Cardiac muscle cell (in vitro differentiated cells and primary cell): Measurements from ENCODE around the gene IGF2R. TPM values are rescaled to one million over a fixed set of nuclear protein-coding genes. Genes with fewer than 3 reads are reported as not detected.

Experiments used
- DNase-seq, 2 donors: peaks; one replicate each; pipeline versions ENCODE4 v3.0.0 to v3.0.0-alpha.2; 2010 to 2017; ENCODE audit warnings: low read depth in 1 of 2, low spot score in 1 of 2
- H3K27ac ChIP-seq: fragments of 200-600 bp; sonication (generic); 2 replicates; pipeline ENCODE4 v1.5.1; 2016
- H3K27me3 ChIP-seq: fragments of 200-600 bp; sonication (generic); 2 replicates; pipeline ENCODE4 v1.6.0; 2016; ENCODE audit warnings: control low read depth
- H3K36me3 ChIP-seq: fragments of 200-600 bp; sonication (generic); 2 replicates; pipeline ENCODE4 v1.5.1; 2016; ENCODE audit warnings: control low read depth
- H3K4me1 ChIP-seq: fragments of 200-600 bp; sonication (generic); 2 replicates; pipeline ENCODE4 v1.8.1; 2017; ENCODE audit warnings: low read depth, mild to moderate bottlenecking, mixed run types
- H3K4me3 ChIP-seq: fragments of 200-600 bp; sonication (generic); 2 replicates; pipeline ENCODE4 v1.5.1; 2016; ENCODE audit warnings: mild to moderate bottlenecking
- H3K9me3 ChIP-seq: fragments of 200-600 bp; sonication (generic); 2 replicates; pipeline ENCODE4 v1.5.1; 2017; ENCODE audit warnings: low read depth, mild to moderate bottlenecking, control low read depth
- CTCF ChIP-seq: IDR thresholded peaks from 2 replicates; pipeline ENCODE4 v1.5.1; 2012; ENCODE audit warnings: low read depth, mild to moderate bottlenecking, low read length
- polyA plus RNA-seq: library from polyadenylated mRNA; unstranded; fragments of >200 nt; fragmentation: Nextera tagmentation; extraction: Ambion mirVana; gene quantifications from 2 replicates; pipeline ENCODE4 v1.2.1, GENCODE V29; 2016
- total RNA-seq: library from RNA; depleted of rRNA; stranded (reverse); fragments of >200 nt; gene quantifications from 2 replicates; pipeline ENCODE4 v1.2.3, GENCODE V29; 2016

Gene IGF2R
- total and polyA plus RNA-seq, 2 experiments from 2014 or later, result 25.8 to 45.4 TPM

- TF ChIP-seq CTCF, result no peak
- no peak for DNase-seq
- no peak overlapping the region for H3K4me3 ChIP-seq
- peaks cover 38% of the 10 kb centered on the region for H3K36me3 ChIP-seq
- no peaks in the 10 kb centered on the region for H3K27me3 ChIP-seq
- no peak overlapping the region for H3K27ac ChIP-seq
- H3K4me1 ChIP-seq, result no peaks in the 10 kb centered on the region
- H3K9me3 ChIP-seq, result no peaks in the 10 kb centered on the region
These were observed 71.8 kb downstream of the IGF2R start for GRCh38 chr6:160040527-160041264.

- peak in 1 of 2 donors; percentile 89 for DNase-seq
- Histone ChIP-seq H3K27me3 (no peaks in the 10 kb centered on the region), H3K36me3 (peaks cover 38% of the 10 kb centered on the region), H3K27ac (no peak overlapping the region), H3K9me3 (no peaks in the 10 kb centered on the region), H3K4me3 (no peak overlapping the region), H3K4me1 (no peaks in the 10 kb centered on the region)
- peak; percentile 38 for TF ChIP-seq CTCF
These were observed 72.7 kb downstream of the IGF2R start for GRCh38 chr6:160041608-160042007.

GRCh38 chr6:160042014-160042773, 73.3 kb downstream of the IGF2R start:
- Histone ChIP-seq H3K36me3 (peaks cover 39% of the 10 kb centered on the region), H3K27me3 (no peaks in the 10 kb centered on the region), H3K4me3 (no peak overlapping the region), H3K9me3 (no peaks in the 10 kb centered on the region), H3K27ac (no peak overlapping the region), H3K4me1 (no peaks in the 10 kb centered on the region)
- peak in 1 of 2 donors; percentile 30 for DNase-seq
- TF ChIP-seq CTCF, result no peak

GRCh38 chr6:160042788-160043301, 74.0 kb downstream of the IGF2R start:
- DNase-seq, result peak in 1 of 2 donors; percentile 31
- TF ChIP-seq CTCF, result no peak
- Histone ChIP-seq H3K4me1 (no peaks in the 10 kb centered on the region), H3K27ac (no peak overlapping the region), H3K4me3 (no peak overlapping the region), H3K36me3 (peaks cover 43% of the 10 kb centered on the region), H3K27me3 (no peaks in the 10 kb centered on the region), H3K9me3 (no peaks in the 10 kb centered on the region)

GRCh38 chr6:160043784-160044183, 74.9 kb downstream of the IGF2R start:
- Histone ChIP-seq H3K9me3 (no peaks in the 10 kb centered on the region), H3K36me3 (peaks cover 53% of the 10 kb centered on the region), H3K27me3 (no peaks in the 10 kb centered on the region), H3K27ac (no peak overlapping the region), H3K4me3 (no peak overlapping the region), H3K4me1 (no peaks in the 10 kb centered on the region)
- no peak for DNase-seq
- no peak for TF ChIP-seq CTCF
